ENCODE data around the gene PRKAR1B. TPM values are rescaled to one million over a fixed set of nuclear protein-coding genes. Genes with fewer than 3 reads are reported as not detected.
A peak's percentile ranks its signal among the peaks of the same experiment; 100 is the strongest.

PRKAR1B gene
- total RNA-seq, 1 donor from 2014 or later, result 11.8 TPM

DNA sequence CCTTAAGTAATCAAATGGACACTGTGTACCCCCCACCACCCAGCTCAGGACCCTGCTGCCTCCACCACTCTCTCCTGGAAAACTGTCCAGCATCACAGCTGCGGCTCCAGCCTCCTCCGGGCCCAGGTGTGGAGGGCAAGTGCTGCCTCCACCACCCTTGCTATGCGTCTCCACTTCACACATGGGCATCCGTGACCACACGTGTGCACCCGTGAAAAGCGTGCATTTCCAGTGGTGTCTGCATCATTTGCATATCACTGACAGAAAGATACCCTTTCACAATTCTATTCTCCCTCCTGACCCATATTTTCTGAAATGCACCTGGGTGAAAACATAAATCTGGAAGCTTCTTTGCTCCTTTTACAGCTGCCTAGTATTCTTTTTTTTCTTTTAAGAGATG lies 117.7 kb downstream of the PRKAR1B start:
- Mint-ChIP-seq H3K27ac (no peak overlapping the region), H3K9me3 (no peaks in the 10 kb centered on the region), H3K27me3 (ENCODE audit: insufficient read depth, low read depth) (no peaks in the 10 kb centered on the region), H3K36me3 (no peaks in the 10 kb centered on the region), H3K4me3 (no peak overlapping the region), H3K4me1 (peaks cover 30% of the 10 kb centered on the region)
- no peak for DNase-seq (ENCODE audit: low spot score)
- Histone ChIP-seq H3F3A (ENCODE audit: low read depth) (peaks cover 3% of the 10 kb centered on the region), H3K36me3 (no peaks in the 10 kb centered on the region), H3K9ac (no peak overlapping the region), H3K4me1 (peaks cover 14% of the 10 kb centered on the region), H3K79me2 (ENCODE audit: low read depth) (no peaks in the 10 kb centered on the region), H2AFZ (replicated peaks) (no peak overlapping the region), H3K9me3 (ENCODE audit: low read depth) (no peaks in the 10 kb centered on the region), H3K4me3 (no peak overlapping the region), H3K27me3 (no peaks in the 10 kb centered on the region), H3K4me2 (no peak overlapping the region), H4K20me1 (ENCODE audit: low read depth) (no peaks in the 10 kb centered on the region), H3K27ac (no peak overlapping the region)
- TF ChIP-seq, protein P1, sequence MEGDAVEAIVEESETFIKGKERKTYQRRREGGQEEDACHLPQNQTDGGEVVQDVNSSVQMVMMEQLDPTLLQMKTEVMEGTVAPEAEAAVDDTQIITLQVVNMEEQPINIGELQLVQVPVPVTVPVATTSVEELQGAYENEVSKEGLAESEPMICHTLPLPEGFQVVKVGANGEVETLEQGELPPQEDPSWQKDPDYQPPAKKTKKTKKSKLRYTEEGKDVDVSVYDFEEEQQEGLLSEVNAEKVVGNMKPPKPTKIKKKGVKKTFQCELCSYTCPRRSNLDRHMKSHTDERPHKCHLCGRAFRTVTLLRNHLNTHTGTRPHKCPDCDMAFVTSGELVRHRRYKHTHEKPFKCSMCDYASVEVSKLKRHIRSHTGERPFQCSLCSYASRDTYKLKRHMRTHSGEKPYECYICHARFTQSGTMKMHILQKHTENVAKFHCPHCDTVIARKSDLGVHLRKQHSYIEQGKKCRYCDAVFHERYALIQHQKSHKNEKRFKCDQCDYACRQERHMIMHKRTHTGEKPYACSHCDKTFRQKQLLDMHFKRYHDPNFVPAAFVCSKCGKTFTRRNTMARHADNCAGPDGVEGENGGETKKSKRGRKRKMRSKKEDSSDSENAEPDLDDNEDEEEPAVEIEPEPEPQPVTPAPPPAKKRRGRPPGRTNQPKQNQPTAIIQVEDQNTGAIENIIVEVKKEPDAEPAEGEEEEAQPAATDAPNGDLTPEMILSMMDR (IDR thresholded peaks at IDR 0.05), result no peak
- no peak for TF ChIP-seq EZH2phosphoT487 (IDR thresholded peaks at IDR 0.05)
- TF ChIP-seq EZH2 (IDR thresholded peaks at IDR 0.05), result no peak

DNA sequence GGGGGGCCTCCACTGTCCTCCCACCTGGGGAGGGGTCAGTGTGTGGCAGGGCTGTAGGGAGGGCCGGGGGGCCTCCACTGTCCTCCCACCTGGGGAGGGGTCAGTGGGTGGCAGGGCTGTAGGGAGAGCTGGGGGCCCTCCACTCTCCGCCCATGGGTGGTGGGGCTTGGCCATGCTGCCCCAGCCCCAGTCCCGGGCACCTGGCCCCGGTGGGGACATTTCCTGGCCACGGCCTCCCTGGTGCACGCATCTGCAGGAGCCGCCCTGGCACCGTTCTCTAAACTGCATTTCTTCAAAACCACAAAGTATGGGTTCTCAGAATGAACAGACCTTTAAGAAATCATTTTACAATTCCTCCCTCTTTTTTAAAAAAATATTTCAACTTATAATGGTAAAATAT lies 118.1 kb downstream of the PRKAR1B start:
- Histone ChIP-seq H2AFZ (replicated peaks) (no peak overlapping the region), H3K27me3 (no peaks in the 10 kb centered on the region), H3K4me3 (no peak overlapping the region), H3K27ac (no peak overlapping the region), H3K9ac (no peak overlapping the region), H3K79me2 (ENCODE audit: low read depth) (no peaks in the 10 kb centered on the region), H3K4me2 (no peak overlapping the region), H3F3A (ENCODE audit: low read depth) (peaks cover 3% of the 10 kb centered on the region), H3K4me1 (peaks cover 14% of the 10 kb centered on the region), H3K36me3 (no peaks in the 10 kb centered on the region), H4K20me1 (ENCODE audit: low read depth) (no peaks in the 10 kb centered on the region), H3K9me3 (ENCODE audit: low read depth) (no peaks in the 10 kb centered on the region)
- Mint-ChIP-seq H3K9me3 (no peaks in the 10 kb centered on the region), H3K36me3 (no peaks in the 10 kb centered on the region), H3K4me1 (peaks cover 30% of the 10 kb centered on the region), H3K27ac (no peak overlapping the region), H3K27me3 (ENCODE audit: insufficient read depth, low read depth) (no peaks in the 10 kb centered on the region), H3K4me3 (no peak overlapping the region)
- no peak for DNase-seq (ENCODE audit: low spot score)
- TF ChIP-seq, protein P1 (IDR thresholded peaks at IDR 0.05), result no peak
- no peak for TF ChIP-seq EZH2phosphoT487 (IDR thresholded peaks at IDR 0.05)
- TF ChIP-seq EZH2 (IDR thresholded peaks at IDR 0.05), result no peak

DNA sequence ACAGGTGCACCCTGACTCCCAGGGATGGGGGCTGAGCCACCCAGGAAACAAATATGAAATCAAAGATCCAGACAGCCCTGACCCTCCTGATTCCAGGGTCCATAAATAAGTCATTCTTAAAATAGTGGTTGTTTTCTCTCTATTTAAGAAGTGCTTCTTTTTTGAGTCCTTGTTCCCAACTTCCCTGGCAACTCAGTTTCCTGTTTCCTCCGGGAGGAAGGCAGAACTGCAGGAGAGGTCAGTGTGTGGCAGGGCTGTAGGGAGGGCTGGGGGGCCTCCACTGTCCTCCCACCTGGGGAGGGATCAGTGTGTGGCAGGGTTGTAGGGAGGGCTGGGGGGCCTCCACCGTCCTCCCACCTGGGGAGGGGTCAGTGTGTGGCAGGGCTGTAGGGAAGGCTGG lies 118.7 kb downstream of the PRKAR1B start:
- Mint-ChIP-seq H3K36me3 (no peaks in the 10 kb centered on the region), H3K27me3 (ENCODE audit: insufficient read depth, low read depth) (no peaks in the 10 kb centered on the region), H3K27ac (no peak overlapping the region), H3K4me1 (peaks cover 31% of the 10 kb centered on the region), H3K4me3 (peak overlapping the region; percentile 35), H3K9me3 (no peaks in the 10 kb centered on the region)
- DNase-seq (ENCODE audit: low spot score), result no peak
- peaks cover 14% of the 10 kb centered on the region for H3K4me1 ChIP-seq
- H4K20me1 ChIP-seq (ENCODE audit: low read depth), result no peaks in the 10 kb centered on the region
- H3K27me3 ChIP-seq, result no peaks in the 10 kb centered on the region
- no peak overlapping the region for H3K4me2 ChIP-seq
- no peak overlapping the region for H3K27ac ChIP-seq
- no peaks in the 10 kb centered on the region for H3K79me2 ChIP-seq (ENCODE audit: low read depth)
- no peak overlapping the region for H2AFZ ChIP-seq (replicated peaks)
- TF ChIP-seq EZH2 (IDR thresholded peaks at IDR 0.05) (no peak), EZH2phosphoT487 (IDR thresholded peaks at IDR 0.05) (no peak)
- TF ChIP-seq, protein P1 (IDR thresholded peaks at IDR 0.05), result no peak
- no peak overlapping the region for H3K4me3 ChIP-seq
- no peaks in the 10 kb centered on the region for H3K9me3 ChIP-seq (ENCODE audit: low read depth)
- H3K9ac ChIP-seq, result no peak overlapping the region
- peaks cover 3% of the 10 kb centered on the region for H3F3A ChIP-seq (ENCODE audit: low read depth)
- no peaks in the 10 kb centered on the region for H3K36me3 ChIP-seq
